Stimulated activated CD4-positive, alpha-beta T cell treated with anti-CD3 and anti-CD28 coated beads, Interleukin-2, amount 100 ng/mL, for 24 hours (primary cell): ENCODE data around the gene C9orf72.
"Not testable (repeated sequence)": the region's sequence is repeated elsewhere in the genome, so short reads cannot be mapped to it uniquely, and the experiment has no call there.

Experiments used
- DNase-seq, 2 donors: peaks; one replicate each; pipeline ENCODE4 v3.0.0-alpha.2; 2020

The C9orf72 gene

DNA sequence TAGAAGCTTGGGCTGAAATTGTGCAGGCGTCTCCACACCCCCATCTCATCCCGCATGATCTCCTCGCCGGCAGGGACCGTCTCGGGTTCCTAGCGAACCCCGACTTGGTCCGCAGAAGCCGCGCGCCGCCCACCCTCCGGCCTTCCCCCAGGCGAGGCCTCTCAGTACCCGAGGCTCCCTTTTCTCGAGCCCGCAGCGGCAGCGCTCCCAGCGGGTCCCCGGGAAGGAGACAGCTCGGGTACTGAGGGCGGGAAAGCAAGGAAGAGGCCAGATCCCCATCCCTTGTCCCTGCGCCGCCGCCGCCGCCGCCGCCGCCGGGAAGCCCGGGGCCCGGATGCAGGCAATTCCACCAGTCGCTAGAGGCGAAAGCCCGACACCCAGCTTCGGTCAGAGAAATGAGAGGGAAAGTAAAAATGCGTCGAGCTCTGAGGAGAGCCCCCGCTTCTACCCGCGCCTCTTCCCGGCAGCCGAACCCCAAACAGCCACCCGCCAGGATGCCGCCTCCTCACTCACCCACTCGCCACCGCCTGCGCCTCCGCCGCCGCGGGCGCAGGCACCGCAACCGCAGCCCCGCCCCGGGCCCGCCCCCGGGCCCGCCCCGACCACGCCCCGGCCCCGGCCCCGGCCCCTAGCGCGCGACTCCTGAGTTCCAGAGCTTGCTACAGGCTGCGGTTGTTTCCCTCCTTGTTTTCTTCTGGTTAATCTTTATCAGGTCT, at the start of gene C9orf72:
Gene C9orf72, minus strand, starts transcription at position 564 of the 716 bp plus-strand sequence. CDS start 6,361 bp downstream, outside the sequence.
- DNase-seq: peak; percentile 87

DNA sequence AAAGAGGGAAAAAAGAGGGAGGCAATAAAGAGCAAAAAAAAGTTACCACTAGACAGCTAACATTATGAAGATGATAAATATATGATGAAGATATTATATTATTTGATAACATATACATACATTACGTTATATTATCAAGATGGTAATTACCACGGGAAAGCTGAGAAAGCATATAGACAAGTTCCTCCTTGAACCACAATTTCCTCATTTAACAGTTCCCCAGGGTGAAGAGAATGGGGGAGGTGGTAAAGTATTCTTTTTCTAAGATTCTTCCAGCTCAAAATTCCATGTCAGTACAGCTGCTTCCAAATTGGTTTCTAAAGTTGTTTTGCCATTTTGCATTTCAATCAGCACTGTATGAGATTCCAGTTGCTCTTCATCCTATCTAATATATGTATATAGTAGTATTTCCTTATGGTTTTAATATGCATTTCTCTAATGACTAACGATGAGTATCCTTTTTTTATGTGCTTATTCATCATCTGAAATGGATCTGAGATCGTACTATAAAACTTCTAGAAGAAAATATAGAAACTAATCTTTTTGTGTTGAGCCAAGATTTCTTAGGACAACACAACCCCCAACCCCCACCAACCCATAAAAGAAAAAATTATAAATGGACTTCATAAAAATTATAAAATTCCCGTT, 49.5 kb upstream of the C9orf72 start:
- no peak for DNase-seq

DNA sequence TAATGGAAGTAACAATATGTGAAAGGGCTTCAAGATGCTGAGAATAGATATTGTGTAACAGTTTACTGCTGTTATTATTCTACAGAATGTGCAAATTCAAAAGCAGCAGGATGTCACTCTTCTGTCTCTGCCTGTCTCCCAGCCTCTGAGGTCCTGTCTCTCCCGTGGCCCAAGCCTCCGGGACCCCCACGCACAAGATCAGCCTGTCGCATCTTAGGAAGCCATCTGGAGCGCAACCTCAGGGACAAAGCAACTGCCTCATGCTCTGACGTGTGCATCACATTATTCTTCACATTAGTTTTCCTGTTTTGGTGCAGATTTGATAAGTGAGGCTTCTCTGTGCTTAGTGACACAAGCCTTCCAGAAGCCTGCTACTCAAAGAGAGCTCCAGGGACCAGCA, 46.5 kb upstream of the C9orf72 start:
- no peak for DNase-seq

GRCh38 chr9:27618066-27618465, 44.8 kb upstream of the C9orf72 start:
- DNase-seq: no peak

DNA sequence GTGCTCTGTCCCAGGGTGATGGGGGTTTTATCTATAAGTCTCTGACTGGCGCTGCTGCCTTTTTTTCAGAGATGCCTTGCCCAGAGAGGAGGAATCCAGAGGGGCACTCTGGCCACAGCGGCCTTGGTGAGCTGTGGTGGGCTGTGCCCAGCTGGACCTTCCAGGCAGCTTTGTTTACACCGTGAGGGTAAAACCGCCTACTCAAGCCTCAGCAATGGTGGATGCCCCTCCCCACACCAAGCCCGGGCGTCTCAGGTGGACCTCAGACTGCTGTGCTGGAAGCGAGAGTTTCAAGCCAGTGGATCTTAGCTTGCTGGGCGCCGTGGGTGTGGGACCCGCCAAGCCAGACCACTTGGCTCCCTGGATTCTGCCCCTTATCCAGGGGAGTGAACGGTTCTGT, 41.3 kb upstream of the C9orf72 start:
- no peak for DNase-seq

DNA sequence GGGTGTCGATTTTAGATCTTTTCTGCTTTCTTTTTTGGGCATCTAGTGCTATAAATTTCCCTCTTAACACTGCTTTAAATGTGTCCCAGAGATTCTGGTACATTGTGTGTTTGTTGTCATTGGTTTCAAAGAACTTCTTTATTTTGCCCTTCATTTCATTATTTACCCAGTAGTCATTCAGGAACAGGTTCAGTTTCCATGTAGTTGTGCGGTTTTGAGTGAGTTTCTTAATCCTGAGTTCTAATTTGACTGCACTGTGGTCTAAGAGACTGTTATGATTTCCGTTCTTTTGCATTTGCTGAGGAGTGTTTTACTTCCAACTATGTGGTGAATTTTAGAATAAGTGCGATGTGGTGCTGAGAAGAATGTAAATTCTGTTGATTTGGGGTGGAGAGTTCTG, 38.8 kb upstream of the C9orf72 start:
- not testable (repeated sequence) for DNase-seq

DNA sequence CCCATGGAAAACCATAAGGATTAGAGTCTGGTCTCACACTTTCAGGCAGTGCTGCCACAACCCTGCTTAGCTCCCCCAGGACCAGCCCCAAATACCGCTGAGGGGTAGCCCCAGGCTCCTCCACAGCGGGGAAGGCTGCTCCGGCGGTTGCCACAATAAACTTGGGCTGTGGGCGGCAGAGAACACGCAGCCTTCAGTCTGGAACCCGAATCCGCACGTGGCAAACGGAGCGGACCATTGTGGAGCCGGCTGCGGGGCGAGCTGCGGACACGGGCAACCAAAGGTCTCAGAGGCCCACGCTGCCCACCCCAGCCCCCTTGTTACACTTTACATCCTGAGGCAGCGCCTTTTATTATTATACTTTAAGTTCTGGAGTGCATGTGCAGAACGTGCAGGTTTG, 37.3 kb upstream of the C9orf72 start:
- DNase-seq: no peak

DNA sequence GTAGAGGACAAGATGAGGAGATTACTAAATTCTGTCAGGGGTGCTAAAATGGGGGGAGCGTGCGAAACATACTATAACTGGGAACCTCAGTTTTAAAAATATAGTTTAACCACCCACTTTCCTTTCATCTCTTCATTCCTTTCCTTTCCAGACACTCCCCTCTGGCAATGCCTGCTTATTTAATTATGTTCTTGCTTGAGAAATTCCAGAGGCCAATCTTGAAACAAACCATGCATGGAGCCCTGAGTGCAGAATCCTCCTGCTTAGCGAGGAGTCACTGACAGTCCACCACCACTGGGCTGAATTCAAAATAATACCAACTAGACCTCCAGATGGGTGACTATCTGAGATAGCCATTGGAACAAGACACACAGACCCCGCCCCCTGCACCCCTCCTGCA, 29.7 kb upstream of the C9orf72 start:
- DNase-seq: no peak

- no peak for DNase-seq
These were observed 29.0 kb upstream of the C9orf72 start for GRCh38 chr9:27602142-27602861.

GRCh38 chr9:27601396-27601795, 28.1 kb upstream of the C9orf72 start:
- no peak for DNase-seq

- DNase-seq: no peak
These were observed 27.0 kb upstream of the C9orf72 start for GRCh38 chr9:27600256-27600655.

- DNase-seq: no peak
These were observed 26.6 kb upstream of the C9orf72 start for GRCh38 chr9:27599870-27600238.

DNA sequence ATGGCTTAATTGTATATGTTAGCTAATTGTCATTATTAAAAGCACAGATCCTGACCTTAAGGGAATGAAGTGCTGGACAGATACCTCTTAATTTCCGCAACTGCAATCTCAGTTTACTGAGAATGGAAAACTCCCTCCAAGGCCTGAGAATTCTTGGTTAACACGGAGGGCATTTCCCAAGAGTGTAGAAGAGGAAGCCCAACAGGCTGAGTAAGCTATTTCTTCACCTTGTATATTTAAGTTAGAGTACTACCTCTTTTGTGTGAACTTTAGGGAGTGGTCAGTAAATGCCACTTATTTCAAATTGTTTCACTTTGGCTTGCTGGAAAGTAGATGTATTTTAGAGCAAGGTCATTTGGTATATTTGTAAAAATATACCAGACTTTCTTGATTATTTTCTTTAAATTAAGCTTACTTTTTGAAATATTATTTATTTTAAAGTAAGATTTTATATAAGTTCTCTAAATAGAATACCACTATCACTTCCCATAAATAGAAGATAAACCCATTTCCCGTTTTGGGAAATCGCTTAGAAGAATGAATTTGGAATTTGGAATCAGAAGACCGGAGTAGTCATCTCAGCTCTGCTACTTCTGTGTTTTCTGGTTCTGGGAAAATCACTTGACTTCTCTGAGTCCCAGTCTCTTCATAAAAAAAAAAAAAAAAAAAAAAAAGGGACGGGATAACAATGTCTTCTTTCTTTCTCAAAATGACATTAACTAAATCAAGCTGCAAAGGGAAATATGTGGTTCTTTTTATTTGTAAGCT, 26.0 kb upstream of the C9orf72 start:
- DNase-seq: no peak

GRCh38 chr9:27595733-27596132, 22.5 kb upstream of the C9orf72 start:
- DNase-seq: no peak

GRCh38 chr9:27591672-27592071, 18.4 kb upstream of the C9orf72 start:
- no peak for DNase-seq

DNA sequence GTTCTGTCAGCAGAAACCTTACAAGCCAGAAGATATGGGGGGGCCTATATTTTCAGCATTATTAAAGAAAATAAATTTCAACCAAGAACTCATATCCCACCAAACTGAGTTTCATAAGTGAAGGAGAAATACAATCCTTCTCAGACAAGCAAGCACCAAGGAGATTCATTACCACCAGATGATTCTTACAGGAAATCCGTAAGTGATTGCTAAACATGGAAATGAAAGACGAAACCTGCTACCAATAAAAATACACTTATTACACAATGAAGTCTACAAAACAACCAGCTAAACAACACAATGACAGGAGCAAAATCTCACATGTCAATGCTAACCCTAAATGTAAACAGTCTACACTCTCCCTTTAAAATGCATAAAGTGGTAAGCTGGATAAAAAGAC, 17.8 kb upstream of the C9orf72 start:
- DNase-seq: no peak

DNA sequence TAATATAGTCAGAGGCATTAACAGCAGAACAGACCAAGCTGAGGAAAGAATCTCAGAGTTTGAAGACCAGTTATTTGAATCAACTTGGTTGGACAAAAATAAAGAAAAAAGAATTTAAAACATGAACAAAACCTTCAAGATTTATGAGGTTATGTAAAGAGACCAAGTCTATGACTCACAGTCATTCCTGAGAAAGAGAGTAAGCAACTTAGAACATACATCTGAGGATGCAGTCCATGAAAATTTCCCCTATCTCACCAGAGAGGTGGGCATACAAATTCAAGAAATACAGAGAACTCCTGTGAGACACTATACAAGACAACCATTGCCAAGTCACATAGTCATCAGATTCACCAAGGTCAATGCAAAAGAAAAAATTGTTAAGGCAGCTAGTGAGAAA, 17.4 kb upstream of the C9orf72 start:
- no peak for DNase-seq

DNA sequence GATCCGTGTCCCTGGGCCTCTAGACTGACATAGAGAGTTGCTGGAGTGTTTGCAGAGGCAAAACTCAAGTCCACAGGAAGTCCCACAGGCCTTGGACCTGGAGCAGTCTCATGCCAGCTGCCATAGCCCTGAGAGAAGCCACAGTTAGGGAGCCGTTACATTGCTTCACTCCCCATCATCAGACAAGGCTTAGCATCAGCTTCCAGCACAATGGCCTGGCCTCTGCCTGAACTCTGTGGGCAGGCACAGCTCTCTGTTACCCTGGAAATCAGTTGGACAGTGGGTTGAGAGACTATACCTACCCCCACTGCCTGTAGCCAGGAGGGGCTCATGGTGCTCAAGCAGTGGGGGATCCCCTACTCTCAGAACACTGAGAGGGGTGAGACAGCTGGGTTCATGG, 16.2 kb upstream of the C9orf72 start:
- no peak for DNase-seq

DNA sequence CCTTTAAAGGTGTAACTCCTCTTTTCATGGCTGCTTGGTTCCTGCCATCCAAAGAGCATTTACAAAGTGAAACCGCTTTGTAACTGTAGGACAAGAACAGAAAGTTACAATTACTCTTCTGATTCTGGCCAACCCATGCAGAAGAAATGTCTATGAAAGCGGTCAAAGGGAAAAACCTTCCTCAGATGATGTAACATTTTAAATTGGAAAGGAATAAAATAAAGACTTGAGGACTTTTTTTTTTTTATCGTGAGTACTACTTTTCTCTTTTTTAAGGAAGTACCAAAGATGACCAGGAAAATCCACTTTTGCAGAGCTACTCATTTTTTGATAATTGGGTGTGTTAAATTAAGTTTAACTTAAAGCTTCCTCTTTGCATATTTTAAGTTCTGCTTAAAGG, 13.0 kb upstream of the C9orf72 start:
- DNase-seq: no peak

GRCh38 chr9:27584931-27585330, 11.7 kb upstream of the C9orf72 start:
- DNase-seq: no peak

DNA sequence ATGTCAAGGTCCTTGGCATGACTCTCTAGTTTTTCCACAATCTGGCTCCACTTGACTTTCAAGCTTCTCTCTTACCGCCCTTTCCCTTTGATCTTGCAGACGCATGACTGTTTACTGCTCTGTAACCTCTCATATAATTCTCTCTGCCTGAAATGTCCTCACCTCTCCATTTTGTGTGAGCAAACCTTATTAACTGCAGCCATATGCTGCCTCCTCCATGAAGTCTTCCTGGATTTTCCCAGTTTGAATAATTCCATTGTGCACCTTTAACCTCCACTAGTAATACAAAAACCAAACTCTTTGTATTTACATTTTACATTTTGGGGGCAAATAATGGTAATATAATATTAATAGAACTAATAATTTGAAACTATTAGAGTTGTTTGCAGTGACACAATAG, 9.5 kb upstream of the C9orf72 start:
- DNase-seq: no peak

- no peak for DNase-seq
These were observed 8.5 kb upstream of the C9orf72 start for GRCh38 chr9:27581826-27582225.
